ENCODE data around the gene HIP1R. TPM values are rescaled to one million over a fixed set of nuclear protein-coding genes. Genes with fewer than 3 reads are reported as not detected.
A peak's percentile ranks its signal among the peaks of the same experiment; 100 is the strongest.

HIP1R gene
- total RNA-seq, 1 donor from 2014 or later = 16.6 TPM

DNA sequence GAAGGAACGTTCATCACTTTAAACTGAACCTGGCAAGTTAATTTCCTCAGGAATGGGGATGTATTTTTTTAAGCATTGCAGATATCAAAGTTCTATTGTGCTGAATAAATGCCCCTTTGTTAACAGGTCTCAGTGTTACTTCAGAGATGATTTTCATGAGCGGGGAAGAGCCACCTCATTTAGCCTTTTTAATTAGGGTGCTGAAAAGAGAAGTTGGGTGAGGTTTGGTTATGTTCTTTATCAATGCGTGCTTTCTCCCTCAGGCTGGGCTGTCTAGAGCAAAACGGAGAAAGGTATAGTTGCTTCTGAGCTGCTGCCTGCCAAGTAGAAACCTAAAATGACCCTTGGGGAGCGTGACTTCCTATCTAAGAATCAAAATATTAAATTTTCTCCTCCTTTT, 8.0 kb upstream of the HIP1R start:
- intact Hi-C loops (cut with DNase I) = no loop called here
- DNase-seq (ENCODE audit: low spot score) = no peak

- DNase-seq (ENCODE audit: low spot score) = no peak
- intact Hi-C loops (cut with DNase I) = no loop called here
Observed at GRCh38 chr12:122830517-122831214, 4.6 kb upstream of the HIP1R start.

DNA sequence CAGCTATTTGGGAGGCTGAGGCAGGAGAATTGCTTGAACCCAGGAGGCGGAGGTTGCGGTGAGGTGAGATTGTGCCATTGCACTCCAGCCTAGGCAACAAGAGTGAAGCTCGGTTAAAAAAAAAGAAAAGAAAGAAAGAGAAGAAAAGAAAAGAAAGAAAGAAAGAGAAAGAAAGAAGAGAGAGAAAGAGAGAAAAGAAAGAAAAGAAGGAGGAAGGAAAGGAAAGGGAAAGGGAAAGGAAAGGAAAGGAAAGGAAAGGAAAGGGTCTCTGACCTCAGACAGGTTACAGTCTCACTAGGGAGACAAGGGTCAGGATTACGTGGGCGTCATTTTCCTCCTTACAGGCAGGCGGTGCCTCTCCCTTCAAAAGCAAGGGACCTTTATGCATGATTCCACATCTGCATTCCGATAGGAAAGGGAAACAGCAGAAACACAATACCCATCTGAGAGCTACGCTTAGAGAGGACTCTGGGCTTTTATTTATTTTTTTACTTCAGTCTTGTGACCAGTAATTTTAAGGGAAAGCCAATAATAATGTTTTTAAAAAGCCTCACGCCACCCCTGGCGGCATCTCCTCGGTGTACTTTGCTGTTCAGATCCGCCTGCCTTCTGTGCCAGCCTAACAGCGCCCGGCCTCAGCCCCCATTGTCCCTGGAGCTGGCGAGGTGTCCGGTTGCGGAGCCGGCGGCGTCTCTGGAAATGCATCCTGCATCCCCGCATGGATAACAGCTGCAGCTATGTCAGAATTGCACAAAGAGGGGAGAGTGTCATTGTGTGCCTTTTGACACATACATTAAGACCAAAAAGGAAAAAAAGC, 945 bp upstream of the HIP1R start:
- peak; percentile 74 for DNase-seq (ENCODE audit: low spot score)
- intact Hi-C loops (cut with DNase I) = no loop called here

DNA sequence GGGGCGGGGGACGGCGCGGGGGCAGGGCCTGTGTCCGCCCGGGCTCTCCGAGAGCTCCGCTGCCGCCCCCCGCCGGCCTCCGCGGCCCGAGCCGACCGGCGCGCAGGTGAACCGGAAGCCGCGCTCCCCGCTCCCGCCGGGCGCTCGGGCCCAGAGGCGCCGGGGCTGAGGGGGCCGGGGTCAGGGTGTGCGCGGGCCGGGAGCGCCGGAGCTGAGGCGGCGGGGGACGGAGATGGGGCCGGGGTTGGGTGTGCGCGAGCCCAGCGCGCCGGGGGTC, 431 bp downstream of the HIP1R start:
- DNase-seq (ENCODE audit: low spot score) = peak; percentile 73
- intact Hi-C loops (cut with DNase I) = no loop called here

DNA sequence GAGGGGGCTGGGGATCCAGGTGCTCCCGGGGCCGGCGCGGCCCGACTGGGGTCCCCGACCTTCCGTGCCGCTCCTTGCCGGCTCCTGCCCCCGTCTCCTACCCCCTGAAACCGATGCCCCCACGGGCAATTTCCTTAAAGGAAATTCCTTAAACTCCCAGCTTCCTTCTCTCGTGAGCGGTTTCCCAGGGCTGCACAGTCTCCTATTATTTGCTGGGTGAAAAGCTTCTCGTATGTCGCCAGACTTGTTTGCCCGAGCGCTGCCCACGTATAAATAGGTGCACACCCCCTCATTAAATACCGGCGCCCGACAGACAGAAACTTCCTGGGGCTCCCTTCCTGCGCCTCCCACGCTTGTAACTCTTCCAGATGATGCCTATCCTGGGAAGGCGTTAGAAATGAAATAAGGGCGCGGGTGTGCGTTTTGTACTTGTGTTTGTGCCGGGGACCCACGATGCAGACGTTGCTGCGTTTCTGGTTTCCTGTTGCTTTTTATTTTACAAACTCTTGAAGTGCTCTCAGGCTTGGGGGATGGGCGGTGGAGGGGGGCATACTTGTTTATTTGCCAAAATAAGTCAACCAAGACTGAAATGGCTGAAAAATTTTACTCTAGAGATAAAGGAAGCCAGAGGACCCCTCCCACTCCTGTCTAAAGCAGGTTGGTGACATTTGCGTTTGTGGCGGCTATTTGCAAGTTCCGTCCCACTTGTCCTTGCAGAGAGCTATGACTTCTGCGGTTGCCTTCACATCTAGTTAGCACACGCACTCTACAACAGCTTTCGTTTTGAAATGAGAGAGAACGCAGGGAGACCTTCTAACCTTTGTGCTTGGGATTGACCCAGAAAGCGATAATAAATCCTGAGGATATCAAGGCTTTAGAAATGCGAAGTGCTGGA, 1.0 kb downstream of the HIP1R start:
- intact Hi-C loops (cut with DNase I) = no loop called here
- peak; percentile 76 for DNase-seq (ENCODE audit: low spot score)

- DNase-seq (ENCODE audit: low spot score) = peak; percentile 56
- intact Hi-C loops (cut with DNase I) = no loop called here
Observed at GRCh38 chr12:122837306-122838265, 2.3 kb downstream of the HIP1R start.

GRCh38 chr12:122838841-122839240, 3.6 kb downstream of the HIP1R start:
- intact Hi-C loops (cut with DNase I) = no loop called here
- DNase-seq (ENCODE audit: low spot score) = no peak

DNA sequence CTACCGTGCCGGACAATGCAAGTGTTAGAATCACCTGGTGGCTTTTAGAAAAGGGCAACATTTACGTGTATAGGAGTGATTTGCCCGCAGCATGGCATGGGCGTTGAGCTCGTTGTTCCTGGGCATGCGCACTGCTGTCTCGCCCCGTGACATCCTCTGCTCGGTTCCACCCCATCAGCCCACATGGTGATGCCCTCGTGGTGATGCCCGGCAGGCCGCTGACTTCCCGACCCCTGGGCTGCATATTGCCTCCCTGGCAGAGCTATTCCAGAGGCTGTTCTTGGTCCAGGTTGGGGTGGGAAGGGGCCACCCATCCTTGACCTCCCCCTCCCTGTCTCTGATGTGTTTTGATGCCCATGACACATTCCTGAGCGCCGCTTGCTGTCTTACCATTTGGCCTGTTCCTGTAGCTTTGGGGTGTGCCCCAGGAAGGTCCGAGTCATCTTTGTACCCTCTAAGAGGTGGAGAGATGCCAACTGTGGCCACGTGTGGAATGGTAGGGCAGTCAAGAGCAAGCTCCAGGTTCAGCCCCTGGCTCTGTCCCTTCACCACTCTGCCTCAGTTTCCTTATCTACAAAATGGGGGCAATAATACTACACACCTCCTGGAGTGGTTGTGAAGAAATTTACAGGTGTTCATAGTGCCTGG, 4.8 kb downstream of the HIP1R start:
- intact Hi-C loops (cut with DNase I) = no loop called here
- DNase-seq (ENCODE audit: low spot score) = peak; percentile 63

DNA sequence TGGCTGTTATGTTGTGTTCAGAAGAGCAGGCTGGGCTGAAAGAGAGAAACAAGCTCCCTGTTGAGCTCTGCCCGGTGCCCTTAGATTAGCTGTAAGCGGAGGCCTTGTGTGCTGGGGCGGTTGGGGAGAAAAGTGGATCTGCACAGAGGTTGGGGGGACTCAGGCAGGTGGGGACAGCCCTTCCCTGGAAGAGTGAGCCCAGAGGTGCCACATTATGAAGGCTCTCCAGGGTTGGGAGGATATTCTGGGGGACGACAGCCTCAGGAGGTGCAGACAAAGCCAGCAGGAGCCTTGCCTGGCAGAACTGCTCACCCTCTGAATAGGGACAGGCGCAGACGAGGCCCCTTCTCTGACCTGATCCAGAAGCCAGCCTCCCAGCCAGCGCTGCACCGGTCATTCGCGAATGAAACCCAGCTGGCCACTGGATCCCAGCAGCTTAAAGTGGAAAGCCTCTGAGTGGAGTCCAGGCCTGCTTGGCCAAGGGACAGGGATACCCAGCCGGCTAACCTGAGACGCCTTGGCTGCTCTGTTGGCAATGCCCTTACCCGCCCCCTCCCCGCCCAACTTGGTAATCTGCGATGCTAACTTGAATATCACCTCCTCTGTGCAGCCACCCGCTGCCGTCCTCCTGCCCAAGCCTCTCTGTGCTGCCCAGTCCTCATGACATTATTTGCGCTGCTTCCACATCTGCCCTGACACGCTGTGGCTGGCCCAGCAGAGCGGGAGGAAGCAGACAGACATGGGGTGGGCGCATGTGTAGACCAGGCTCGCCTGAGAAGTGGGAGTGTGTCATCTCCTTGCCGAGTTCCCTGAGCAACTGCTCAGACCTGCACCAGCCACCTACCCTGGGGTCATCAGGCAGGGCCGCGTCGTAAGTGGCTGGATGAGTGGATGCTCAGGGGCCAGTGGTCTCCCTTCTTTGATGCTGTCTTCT, 5.6 kb downstream of the HIP1R start:
- intact Hi-C loops (cut with DNase I) = no loop called here
- peak; percentile 61 for DNase-seq (ENCODE audit: low spot score)

- intact Hi-C loops (cut with DNase I) = no loop called here
- DNase-seq (ENCODE audit: low spot score) = peak; percentile 82
Observed at GRCh38 chr12:122841544-122842321, 6.5 kb downstream of the HIP1R start.

DNA sequence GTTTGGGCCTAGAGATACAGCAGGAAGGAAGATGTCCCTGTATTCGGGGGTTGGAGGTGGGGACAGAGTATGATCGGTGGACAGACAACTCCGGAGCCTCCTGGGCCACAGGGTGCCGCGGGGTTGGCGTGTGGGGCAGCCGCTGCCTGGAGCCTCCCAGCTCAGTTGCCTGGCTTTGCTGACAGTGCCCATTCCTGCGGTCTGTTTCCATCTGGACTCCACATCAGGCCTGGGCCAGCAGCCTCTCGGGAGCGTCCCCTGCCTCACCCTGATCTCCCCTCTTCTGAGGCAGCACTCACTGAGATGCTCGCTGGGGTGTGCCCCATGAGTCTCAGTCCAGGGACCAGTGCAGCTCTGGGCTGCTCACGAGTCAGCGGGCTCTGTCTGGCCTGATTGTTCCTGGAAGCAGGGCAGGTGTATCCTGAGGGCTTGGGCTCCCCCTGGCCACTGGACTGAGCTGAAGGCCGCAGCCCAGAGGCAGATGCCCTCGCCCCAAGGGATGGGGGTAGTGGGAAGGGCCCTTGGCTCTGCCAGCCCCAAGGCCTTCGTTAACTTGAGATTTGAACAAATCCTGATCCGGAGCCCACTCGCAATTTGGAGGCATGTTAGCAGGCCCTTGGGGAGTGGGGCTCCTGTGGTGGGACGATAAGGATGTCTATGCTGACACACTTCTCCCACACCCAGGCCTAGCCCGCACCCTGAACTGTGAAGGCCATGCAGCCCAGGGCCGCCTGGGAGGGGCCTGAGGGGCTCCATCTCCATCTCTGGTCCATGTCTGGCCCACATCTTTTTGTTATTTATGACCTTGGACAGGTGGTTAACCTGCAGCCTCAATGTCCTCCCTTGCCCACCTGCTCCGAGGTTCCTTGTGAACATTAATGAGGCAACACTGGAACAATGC, 7.5 kb downstream of the HIP1R start:
- peak; percentile 69 for DNase-seq (ENCODE audit: low spot score)
- intact Hi-C loops (cut with DNase I) = no loop called here

- no peak for DNase-seq (ENCODE audit: low spot score)
- intact Hi-C loops (cut with DNase I) = no loop called here
Observed at GRCh38 chr12:122843455-122843854, 8.2 kb downstream of the HIP1R start.

GRCh38 chr12:122844366-122844971, 9.2 kb downstream of the HIP1R start:
- intact Hi-C loops (cut with DNase I) = no loop called here

GRCh38 chr12:122845041-122845864, 10.0 kb downstream of the HIP1R start:
- peak; percentile 41 for DNase-seq (ENCODE audit: low spot score)
- intact Hi-C loops (cut with DNase I) = no loop called here

More at GRCh38 chr12:122844366-122844971, 9.2 kb downstream of the HIP1R start:
- DNase-seq (ENCODE audit: low spot score) = no peak
